HG02884 (cell line): Measurements from ENCODE around the gene CEP85.
"Not testable (repeated sequence)": the region's sequence is repeated elsewhere in the genome, so short reads cannot be mapped to it uniquely, and the experiment has no call there.

Experiments used
- ATAC-seq: cut with Tn5 transposase; IDR thresholded peaks from one replicate; pipeline ENCODE4 v1.9.1; 2021; ENCODE audit warnings: mild to moderate bottlenecking, moderate library complexity; ENCODE audit not compliant: unreplicated experiment

The CEP85 gene

DNA sequence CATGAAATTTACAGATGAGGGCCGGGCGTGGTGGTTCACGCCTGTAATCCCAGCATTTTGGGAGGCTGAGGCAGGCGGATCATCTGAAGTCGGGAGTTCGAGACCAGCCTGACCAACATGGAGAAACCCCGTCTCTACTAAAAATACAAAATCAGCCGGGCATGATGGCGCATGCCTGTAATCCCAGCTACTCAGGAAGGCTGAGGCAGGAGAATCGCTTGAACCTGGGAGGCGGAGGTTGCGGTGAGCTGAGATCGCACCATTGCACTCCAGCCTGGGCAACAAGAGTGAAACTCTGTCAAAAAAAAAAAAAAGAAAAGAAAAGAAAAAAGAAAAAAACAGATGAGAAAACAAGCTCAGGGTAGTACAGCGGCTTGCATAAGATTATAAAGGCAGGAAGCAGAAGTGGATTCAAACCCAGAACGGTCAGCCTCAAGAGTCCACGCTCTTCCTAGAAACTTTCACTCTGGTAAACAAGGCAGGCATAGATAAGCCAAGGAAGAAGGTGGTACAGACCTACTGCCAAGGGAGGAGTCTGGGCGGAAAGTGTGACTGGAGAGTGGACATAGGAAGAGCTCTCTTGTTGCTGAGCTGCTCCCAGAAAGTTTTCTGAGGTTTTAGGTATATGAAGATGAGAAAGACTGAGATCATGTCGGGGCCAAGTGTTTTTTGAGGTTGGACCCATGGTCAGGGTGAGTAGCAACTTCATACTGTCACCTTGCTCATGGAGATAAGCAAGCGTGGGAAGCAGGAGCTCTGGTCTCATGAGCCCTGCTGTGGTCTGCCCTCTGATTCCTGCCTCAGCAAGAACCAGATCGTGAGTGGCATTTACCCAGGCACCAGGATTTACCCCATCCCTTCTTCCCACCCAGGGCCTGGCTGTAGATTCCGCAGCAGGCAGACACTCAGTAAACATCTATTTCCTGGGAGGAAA is 74.2 kb downstream of the CEP85 start:
- not testable (repeated sequence) for ATAC-seq

DNA sequence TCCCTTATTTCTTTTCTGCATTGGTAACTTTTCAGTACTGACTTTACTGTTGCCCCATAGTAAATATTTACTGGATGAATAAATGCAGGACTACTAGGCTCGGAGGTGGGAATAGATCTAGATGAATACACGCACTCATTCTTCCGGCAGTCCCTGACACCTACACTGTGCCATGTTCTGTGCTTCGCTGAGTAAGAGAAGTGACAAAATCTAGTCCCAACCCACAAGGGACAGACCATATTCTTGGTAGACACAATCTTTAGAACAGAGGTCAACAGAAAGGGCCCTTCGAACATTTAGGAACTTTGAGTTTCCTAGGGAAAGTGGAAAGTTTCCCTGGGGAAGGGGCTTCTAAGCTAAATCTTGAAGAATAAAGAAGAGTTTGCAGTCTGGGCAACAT is 80.5 kb downstream of the CEP85 start:
- no peak for ATAC-seq

DNA sequence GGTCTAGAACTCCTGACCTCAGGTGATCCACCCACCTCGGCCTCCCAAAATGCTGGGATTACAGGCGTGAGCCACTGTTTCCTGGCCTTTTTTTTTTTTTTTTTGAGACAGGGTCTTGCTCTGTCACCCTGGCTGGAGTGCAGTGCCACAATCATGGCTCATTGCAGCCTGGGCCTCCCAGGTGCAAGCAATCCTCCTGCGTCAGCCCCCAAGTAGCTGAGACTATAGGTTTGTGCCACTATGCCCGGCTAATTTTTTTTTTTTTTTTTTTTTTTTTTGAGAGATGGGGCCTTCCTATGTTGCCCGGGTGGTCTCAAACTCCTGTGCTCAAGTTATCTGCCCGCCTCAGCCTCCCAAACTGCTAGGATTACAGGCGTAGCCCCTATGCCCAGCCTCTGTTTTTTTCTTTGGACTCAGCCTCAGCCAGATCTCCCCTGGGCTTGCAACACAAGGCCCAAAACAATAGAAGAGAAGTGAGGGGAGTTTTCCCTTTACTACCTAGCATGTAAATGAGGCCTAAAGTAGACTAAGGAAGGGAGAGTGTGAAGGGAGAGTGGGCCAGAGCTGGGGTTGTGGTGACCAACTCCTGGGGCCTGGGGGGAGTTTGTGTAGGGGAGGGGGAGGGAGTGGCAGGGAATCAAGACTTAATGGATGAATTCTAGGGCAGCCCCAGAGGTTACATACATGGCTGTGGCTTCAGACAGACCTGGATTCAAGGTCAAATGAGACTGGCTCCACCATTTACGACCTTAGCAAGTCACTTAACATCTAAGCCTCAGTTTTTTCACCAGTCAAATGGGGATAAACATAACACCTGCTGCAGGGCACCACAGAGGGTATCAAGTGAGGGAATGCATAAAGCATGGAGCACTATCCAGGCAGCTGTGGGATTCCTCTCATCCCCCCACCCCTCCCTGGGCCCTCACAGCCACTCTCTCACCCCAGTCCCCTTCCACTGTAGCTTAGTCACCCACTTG is 82.2 kb downstream of the CEP85 start:
- ATAC-seq, result no peak

DNA sequence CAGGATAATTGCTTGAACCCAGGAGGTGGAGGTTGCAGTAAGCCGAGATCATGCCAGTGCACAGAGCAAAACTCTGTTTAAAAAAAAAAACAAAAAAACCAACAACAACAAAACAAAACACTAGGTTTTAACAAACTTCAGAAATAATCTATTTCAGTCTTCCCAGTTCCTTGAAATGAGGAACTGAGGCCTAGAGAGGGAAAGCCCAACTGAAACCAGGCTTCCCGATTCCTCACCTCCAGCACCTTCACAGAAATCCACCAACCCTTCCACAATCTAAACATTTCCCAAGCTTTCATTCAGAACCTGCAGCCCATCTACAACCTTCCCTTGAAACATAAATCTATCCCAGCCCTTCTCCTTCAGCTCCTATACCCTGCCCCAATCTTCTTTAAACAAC is 83.1 kb downstream of the CEP85 start:
- no peak for ATAC-seq

DNA sequence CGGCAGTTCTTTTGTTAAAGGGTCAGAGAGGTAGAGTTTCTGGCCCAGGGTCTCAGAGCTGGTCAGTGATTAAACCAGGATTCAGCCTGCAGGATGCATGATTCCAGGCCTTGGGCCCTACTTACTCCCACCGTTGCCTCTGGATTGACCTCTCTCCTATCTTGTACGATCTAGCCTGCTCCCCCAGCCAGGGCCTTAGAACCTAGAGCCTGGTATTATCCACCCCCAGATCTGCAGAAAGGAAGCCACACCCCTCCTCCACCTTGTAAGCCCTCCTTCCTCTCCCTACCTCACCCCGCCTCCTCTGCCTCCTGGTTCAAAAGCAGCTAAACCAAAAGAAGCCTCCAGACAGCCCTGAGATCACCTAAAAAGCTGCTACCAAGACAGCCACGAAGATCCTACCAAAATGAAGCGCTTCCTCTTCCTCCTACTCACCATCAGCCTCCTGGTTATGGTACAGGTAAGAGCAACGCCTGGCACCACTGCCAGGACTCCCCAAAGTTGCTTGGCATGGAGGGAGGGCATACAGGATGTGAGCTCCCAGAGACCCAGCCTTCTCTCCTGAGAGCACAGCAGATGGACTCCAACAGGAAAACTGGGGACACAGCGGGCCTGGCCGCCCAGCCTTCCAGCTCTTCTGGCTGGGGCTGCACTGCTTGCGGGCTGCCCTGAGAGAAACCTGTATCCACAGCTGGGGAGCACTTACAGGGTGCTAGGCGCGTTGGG is 83.8 kb downstream of the CEP85 start, which contains the start of gene CD52:
TSS of gene CD52 (plus strand) at position 347 of the 726 bp plus-strand sequence. CDS start at position 407, 60 bp downstream.
- ATAC-seq, result peak; percentile 43

- no peak for ATAC-seq
Measured at GRCh38 chr1:26318338-26319064, 84.5 kb downstream of the CEP85 start.

GRCh38 chr1:26320896-26321295 is 86.9 kb downstream of the CEP85 start:
- ATAC-seq, result no peak

DNA sequence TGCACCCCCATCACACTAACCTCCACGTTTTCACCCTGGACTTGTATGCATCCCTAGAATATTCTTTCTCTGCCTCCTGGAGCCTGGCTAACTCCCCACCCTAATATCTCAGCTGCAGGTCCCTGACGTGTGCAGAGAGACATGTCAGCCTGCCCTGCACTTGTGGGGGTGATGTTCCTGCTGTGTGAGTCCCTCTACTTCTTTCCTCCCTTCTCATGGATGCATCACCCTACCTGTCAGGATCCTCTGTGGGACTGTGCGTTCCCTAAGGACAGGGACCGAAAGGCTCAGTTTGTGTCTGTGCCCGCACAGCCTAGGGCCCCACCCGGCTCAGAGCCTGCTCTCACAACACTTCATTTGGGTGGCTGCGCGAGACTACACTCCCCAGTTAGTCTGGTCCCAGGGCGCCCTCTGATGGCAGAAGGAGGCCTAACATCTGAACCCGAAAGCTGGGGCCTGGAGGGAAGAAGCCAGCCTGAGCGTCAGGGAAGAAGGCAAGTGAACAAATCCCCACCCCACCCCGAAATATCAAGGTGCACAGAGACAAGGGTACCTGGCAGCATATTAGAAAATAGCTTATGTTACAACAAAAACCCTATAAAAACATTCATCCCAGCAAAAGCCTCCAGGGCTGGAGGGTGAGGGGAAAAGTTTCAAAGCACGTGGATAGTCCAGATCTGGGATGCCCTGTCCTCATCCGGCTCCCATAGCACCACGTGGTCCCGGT is 87.5 kb downstream of the CEP85 start:
- no peak for ATAC-seq

GRCh38 chr1:26322042-26322331 is 88.0 kb downstream of the CEP85 start:
- no peak for ATAC-seq

DNA sequence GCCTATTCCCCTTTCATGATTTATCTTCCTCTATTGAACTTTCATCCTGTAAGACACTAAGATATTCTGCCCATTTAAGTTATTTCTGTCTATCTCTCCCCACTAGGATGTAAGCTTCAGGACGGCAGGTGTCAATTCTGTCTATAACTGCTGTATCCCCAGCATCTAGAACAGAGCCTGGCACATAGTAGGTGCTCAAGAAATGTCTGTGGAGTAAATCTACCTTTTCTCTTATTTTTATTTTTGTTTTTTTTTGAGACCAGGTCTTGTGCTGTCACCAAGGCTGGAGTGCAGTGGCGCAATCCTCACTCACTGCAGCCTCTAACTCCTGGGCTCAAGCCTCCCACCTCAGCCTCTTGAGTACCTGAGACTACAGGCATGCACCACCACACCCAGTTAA is 89.4 kb downstream of the CEP85 start:
- no peak for ATAC-seq

DNA sequence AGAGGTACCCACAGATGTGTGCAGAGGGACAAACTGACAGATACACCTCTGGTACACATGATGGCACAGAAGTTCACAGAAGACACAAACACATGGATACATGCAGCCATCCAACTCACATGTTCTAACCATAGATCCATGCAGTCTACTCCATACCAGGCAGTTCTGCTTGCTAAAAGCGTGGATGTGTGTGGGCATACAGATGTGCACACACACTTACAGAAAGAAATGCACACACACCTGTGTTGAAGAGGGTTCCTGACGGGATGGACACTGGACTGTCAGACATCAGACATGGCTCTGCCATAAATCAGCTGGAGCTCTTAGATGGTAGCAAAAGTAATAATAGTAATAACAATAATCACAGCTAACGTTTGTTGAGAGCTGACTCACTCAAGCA is 90.5 kb downstream of the CEP85 start:
- ATAC-seq, result no peak

DNA sequence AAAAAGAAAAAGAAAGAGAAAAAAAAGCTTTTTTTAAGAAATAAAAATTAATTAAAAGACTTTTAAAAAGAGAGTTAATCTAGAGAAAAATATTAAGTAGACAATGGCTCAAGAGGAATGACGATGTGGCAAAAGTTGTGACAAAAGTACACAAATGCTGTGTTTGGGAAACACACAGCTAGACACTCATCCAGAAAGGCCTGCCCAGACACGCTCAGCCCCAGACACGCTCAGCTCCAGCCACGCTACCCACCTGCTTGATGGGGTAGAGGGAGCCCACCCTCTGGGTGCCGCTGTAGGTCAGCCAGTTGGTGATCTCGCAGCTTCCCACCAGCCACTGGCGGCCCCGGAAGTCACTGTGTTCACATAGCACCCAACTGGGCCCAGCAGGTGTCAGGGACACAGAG is 94.0 kb downstream of the CEP85 start:
- no peak for ATAC-seq
